ENCODE data around the gene AKAP8L. TPM values are rescaled to one million over a fixed set of nuclear protein-coding genes. Genes with fewer than 3 reads are reported as not detected.
A peak's percentile ranks its signal among the peaks of the same experiment; 100 is the strongest.

The AKAP8L gene
- total RNA-seq, 2 experiments from 2014 or later, result 83.8 to 86.7 TPM

DNA sequence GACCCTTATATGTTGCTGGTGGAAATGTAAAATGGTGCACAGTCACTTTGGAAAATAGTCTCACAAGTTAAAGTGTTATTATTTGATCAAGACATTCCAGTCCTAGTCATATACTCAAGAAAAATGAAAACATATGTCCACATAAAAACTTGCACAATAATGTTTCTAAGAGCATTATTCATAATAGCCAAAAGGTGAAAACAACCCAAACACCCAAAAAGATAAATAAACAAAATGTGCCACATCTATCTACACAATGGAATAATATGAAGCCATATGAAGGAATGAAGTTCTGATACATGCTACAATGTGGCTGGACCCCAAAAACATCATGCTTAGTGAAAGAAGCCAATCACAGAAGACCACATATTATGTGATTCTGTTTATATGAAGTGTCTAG is 24.8 kb downstream of the AKAP8L start:
- DNase-seq, result no peak

DNA sequence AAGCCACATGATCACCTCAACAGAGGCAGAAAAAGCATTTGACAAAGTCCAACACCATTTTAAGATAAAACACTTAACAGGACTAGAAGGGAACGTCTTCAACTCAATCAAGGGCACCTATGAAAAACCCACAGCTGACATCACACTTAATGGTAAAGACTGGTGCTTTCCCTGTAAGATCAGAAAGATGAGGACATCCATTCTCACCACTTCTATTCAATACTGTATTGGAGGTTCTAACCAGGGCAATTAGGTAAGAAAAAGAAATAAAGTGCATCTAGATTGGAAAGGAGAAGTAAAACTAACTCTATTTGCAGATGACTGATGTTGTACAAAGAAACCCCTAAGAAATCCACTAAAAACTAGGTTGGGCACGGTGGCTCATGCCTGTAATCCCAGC is 28.0 kb downstream of the AKAP8L start:
- Mint-ChIP-seq H3K27ac (no peak overlapping the region), H3K27me3 (ENCODE audit: low read depth) (no peaks in the 10 kb centered on the region), H3K9me3 (ENCODE audit: insufficient read depth) (no peaks in the 10 kb centered on the region), H3K4me1 (ENCODE audit: low read depth) (no peaks in the 10 kb centered on the region), H3K4me3 (no peak overlapping the region), H3K36me3 (ENCODE audit: low read depth) (peaks cover 42% of the 10 kb centered on the region)
- no peak for DNase-seq
- ATAC-seq, result no peak
- POLR2A ChIA-PET, result no interaction called here
- CTCF ChIA-PET, result no interaction called here

More for the DNA sequence above, 24.8 kb downstream of the AKAP8L start:
- H3K4me1 Mint-ChIP-seq (ENCODE audit: low read depth), result peaks cover 2% of the 10 kb centered on the region
- H3K4me3 Mint-ChIP-seq, result no peak overlapping the region
- CTCF ChIA-PET, result interaction anchor here (1.2 to 1.5 kb wide), 2 partner anchors 10 to 25 kb away, joined by 4 to 8 read pairs; partner anchors contain the start of gene AKAP8L
- POLR2A ChIA-PET, result interaction anchor here (0.6 kb wide), 1 partner anchor 8 kb away, joined by 6 read pairs; no protein-coding TSS in a partner anchor
- peaks cover 63% of the 10 kb centered on the region for H3K36me3 Mint-ChIP-seq (ENCODE audit: low read depth)
- no peak for ATAC-seq
- no peaks in the 10 kb centered on the region for H3K9me3 Mint-ChIP-seq (ENCODE audit: insufficient read depth)
- no peak overlapping the region for H3K27ac Mint-ChIP-seq
- no peaks in the 10 kb centered on the region for H3K27me3 Mint-ChIP-seq (ENCODE audit: low read depth)

DNA sequence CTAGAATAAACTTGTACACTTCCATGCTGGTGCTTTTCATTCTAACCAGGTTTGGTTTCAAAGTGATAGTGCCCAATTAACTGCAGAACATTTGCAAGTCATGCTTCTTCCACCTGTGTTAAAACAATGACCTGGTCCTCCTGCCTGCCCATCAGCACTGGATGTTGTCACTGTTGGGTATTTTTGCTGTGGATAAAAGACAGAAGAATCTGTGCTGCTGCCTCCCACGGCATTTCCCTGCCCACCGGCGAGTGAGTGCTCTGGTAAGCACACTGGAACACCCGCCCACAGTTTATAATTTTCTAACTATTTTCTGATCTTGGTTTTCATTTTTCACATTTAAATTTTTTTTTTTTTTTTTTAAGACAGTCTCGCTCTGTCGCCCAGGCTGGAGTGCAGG is 36.9 kb downstream of the AKAP8L start:
- no peaks in the 10 kb centered on the region for H3K27me3 Mint-ChIP-seq (ENCODE audit: low read depth)
- peak overlapping the region; percentile 3 for H3K27ac Mint-ChIP-seq
- ChIA-PET POLR2A (no interaction called here), CTCF (interaction anchor here (0.9 kb wide), 1 partner anchor 38 kb away, joined by 3 read pairs; no protein-coding TSS in a partner anchor)
- peaks cover 29% of the 10 kb centered on the region for H3K4me1 Mint-ChIP-seq (ENCODE audit: low read depth)
- DNase-seq (no peak), ATAC-seq (no peak)
- peaks cover 30% of the 10 kb centered on the region for H3K36me3 Mint-ChIP-seq (ENCODE audit: low read depth)
- H3K4me3 Mint-ChIP-seq, result no peak overlapping the region
- H3K9me3 Mint-ChIP-seq (ENCODE audit: insufficient read depth), result no peaks in the 10 kb centered on the region

DNA sequence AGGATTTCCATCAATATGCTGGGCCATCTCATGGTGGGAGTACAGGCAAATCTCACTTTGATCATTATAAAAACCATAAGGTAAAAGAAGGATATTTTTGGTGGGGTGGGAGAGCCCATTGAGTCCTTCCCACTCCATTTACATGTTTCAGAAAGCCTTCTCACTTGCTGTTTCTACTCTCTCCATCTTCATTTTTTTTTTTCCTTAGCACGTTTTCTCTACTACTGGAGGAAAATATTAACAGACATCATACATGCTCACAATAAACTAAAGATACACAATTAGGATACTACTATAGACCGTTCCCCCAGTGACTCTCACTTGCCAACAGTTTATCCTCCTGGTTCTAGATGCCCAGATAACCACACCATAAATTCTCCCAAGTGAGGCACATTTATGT is 37.4 kb downstream of the AKAP8L start:
- no peaks in the 10 kb centered on the region for H3K27me3 Mint-ChIP-seq (ENCODE audit: low read depth)
- H3K36me3 Mint-ChIP-seq (ENCODE audit: low read depth), result peaks cover 31% of the 10 kb centered on the region
- ChIA-PET POLR2A (no interaction called here), CTCF (no interaction called here)
- H3K27ac Mint-ChIP-seq, result peak overlapping the region; percentile 3
- no peak for ATAC-seq
- H3K4me1 Mint-ChIP-seq (ENCODE audit: low read depth), result peaks cover 33% of the 10 kb centered on the region
- DNase-seq, result no peak
- H3K4me3 Mint-ChIP-seq, result no peak overlapping the region
- no peaks in the 10 kb centered on the region for H3K9me3 Mint-ChIP-seq (ENCODE audit: insufficient read depth)

DNA sequence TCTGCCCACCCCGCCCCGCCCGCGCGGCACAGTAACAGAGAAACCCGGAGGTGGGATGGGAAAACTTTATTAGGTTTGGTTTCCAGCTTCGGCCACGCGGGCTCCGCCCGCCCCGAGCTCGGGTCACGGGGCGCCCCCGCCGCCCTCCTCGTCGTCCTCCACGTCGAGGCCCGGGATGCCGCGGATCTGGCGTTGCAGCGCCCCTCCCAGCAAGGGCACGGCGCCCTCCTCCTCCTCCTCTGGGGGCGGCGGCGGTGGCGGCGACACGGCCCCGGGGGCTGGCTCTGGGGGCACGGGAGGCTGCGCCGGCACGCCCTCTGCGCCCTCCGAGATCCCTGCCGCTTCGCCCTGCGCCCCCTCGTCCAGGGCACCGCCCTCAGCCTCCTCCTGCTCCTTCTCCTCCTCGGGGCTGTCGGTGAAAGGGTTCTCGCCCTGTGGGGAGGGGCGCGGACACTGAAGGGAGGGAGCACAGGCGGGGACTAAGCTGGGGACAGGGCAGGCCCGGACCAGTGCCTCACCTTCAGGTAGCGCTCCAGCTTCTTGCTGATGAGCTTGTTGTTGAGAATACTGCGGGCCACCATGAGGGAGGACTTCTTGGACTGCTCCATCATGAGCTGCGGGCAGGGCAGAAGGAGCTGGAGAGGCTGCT is 38.7 kb downstream of the AKAP8L start:
- Mint-ChIP-seq H3K4me1 (ENCODE audit: low read depth) (peaks cover 35% of the 10 kb centered on the region), H3K9me3 (ENCODE audit: insufficient read depth) (no peaks in the 10 kb centered on the region)

DNA sequence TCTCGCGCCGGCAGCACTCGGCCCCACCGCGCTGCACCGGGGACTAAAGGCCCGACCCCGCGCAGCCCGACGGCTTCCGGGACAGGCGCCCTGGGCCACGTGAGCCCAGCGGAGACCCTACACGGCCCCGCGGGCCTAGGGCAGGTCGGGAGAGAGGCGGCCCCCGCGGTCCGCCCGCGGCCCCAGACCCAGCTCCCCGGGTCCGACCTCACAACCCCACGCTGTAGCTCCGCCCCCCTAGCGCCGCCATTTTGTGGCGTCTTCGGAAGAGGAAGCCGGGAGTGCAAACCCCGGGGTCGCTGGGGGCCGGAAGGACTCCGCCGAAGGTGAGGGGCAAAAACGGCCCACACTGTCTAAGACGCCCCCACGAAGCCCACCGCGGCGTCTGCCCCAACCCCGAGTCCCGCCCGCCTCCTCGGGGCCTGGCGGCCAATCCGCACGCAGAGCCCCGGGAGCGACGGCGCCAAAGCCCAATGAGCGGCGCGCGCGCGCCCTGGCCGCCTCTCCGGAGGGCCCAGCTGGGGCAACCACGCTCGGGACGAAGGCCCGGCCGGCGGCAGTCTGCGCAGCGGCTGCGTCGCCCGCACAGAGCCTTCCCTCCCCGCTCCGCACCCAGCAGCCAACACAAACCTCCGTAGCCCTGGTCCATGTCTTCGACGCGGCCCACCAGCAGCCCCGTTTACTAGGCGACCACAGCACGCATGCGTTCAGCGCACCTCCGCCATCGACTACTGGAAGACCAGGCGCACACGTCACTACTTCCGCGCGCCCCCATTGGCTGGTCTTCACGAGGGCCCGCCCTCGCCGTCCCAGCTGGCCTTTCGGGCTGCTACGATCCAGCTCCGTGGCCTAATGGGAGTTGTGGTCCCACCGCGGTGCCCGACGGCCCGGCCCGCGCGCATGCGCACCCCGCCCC is 39.4 kb downstream of the AKAP8L start, which contains the start of gene AKAP8:
Gene AKAP8 (minus strand): TSS at position 705 of the 916 bp plus-strand sequence. CDS start 56 bp downstream, at position 649.
- no peaks in the 10 kb centered on the region for H3K9me3 Mint-ChIP-seq (ENCODE audit: insufficient read depth)
- ATAC-seq (peak; percentile 88), DNase-seq (peak; percentile 98)
- H3K4me3 Mint-ChIP-seq, result peak within 1 kb of the TSS; percentile 96
- peak within 1 kb of the TSS; percentile 99 for H3K27ac Mint-ChIP-seq
- ChIA-PET POLR2A (interaction anchor here (0.5 to 3.6 kb wide), 20 partner anchors 10 to 858 kb away, joined by 3 to 44 read pairs (median 3); partner anchors contain the start of genes AKAP8L and BRD4), CTCF (interaction anchor here (0.9 to 6.5 kb wide), 14 partner anchors 17 to 202 kb away, joined by 3 to 53 read pairs (median 4); partner anchors contain the start of genes AKAP8L and BRD4)
- peaks cover 36% of the 10 kb centered on the region for H3K4me1 Mint-ChIP-seq (ENCODE audit: low read depth)
- H3K27me3 Mint-ChIP-seq (ENCODE audit: low read depth), result no peaks in the 10 kb centered on the region
- peaks cover 30% of the 10 kb centered on the region for H3K36me3 Mint-ChIP-seq (ENCODE audit: low read depth)

More for the DNA sequence above, 38.7 kb downstream of the AKAP8L start:
- Mint-ChIP-seq H3K27ac (peak overlapping the region; percentile 99), H3K27me3 (ENCODE audit: low read depth) (no peaks in the 10 kb centered on the region), H3K4me3 (peak overlapping the region; percentile 96), H3K36me3 (ENCODE audit: low read depth) (peaks cover 30% of the 10 kb centered on the region)
- ATAC-seq, result peak; percentile 43
- POLR2A ChIA-PET, result interaction anchor here (0.6 to 3.6 kb wide), 9 partner anchors 15 to 859 kb away, joined by 3 to 44 read pairs (median 3); partner anchors contain the start of gene AKAP8L
- CTCF ChIA-PET, result interaction anchor here (0.9 to 6.5 kb wide), 8 partner anchors 17 to 175 kb away, joined by 3 to 53 read pairs (median 4); partner anchors contain the start of gene AKAP8L
- no peak for DNase-seq

DNA sequence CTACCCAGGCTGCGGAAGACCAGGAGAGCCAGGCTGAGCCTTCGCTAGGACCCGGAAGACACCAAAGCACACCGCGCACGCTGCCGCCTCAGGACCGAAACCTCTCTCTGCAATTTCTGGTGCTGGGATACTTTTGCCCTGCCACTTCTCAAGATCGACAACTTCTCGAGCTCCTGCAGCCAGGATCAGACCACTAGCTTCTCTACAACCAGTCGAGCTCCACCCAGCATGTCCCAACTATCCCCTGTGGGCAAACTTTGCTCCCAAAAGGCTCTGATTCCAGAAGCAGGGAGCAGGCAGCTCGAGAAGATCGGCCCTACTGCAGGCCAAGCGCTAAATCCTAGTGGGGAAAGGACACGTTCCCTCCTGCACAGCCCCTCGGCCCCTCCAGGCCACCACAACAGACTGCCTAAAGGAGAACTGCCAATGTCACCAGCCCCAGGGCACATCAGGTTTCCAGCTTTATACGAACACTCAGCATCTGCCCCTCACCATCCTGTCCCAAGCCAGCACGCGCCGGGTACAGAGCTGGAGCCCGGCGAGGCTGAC is 40.2 kb downstream of the AKAP8L start:
- no peaks in the 10 kb centered on the region for H3K27me3 Mint-ChIP-seq (ENCODE audit: low read depth)
- DNase-seq (peak; percentile 69), ATAC-seq (peak; percentile 25)
- peaks cover 38% of the 10 kb centered on the region for H3K4me1 Mint-ChIP-seq (ENCODE audit: low read depth)
- ChIA-PET POLR2A (interaction anchor here (0.6 to 3.6 kb wide), 14 partner anchors 11 to 177 kb away, joined by 3 to 44 read pairs (median 4); partner anchors contain the start of genes AKAP8L and BRD4), CTCF (interaction anchor here (1.3 to 6.5 kb wide), 8 partner anchors 39 to 201 kb away, joined by 3 to 53 read pairs (median 6); partner anchors contain the start of genes AKAP8L and BRD4)
- peak overlapping the region; percentile 96 for H3K4me3 Mint-ChIP-seq
- H3K36me3 Mint-ChIP-seq (ENCODE audit: low read depth), result peaks cover 33% of the 10 kb centered on the region
- H3K27ac Mint-ChIP-seq, result peak overlapping the region; percentile 99
- H3K9me3 Mint-ChIP-seq (ENCODE audit: insufficient read depth), result no peaks in the 10 kb centered on the region

DNA sequence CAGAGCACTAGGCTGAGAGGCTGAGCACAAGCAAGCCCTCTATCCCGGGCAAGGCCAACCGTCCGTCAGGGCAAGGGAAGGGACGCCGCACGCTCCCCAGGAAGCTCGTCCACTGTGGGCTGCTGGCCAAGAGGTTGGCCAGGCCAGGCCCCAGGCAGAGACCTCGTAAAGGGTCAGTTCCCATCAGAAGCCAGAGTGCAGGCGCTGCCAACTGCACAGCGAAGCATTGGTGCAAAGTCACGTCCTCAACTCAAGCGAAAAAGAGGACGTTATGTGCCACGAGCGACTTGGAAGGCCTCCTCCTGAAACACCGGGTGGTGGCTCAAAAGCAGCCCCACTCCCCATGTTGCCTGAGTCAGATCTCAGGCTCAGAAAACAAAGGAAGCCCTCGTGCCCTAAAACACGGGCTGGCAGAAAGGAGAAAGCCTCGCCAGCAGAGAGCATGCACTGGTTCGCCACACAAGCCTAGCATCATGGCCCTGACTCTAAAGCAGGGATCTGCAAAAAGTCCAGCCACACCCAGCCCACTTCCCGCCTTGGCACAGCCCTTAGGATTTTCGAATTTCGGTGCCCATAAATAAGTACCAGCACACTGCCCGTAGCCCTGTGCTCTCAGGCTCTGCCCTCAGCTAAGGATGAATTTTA is 43.9 kb downstream of the AKAP8L start:
- Mint-ChIP-seq H3K4me3 (no peak overlapping the region), H3K27me3 (ENCODE audit: low read depth) (no peaks in the 10 kb centered on the region), H3K36me3 (ENCODE audit: low read depth) (peaks cover 49% of the 10 kb centered on the region), H3K4me1 (ENCODE audit: low read depth) (peaks cover 22% of the 10 kb centered on the region), H3K27ac (peak overlapping the region; percentile 25), H3K9me3 (ENCODE audit: insufficient read depth) (no peaks in the 10 kb centered on the region)
- ATAC-seq (no peak), DNase-seq (no peak)
- ChIA-PET POLR2A (no interaction called here), CTCF (interaction anchor here (6.5 kb wide), 1 partner anchor 45 kb away, joined by 53 read pairs; the partner anchor contains the start of gene AKAP8L)

DNA sequence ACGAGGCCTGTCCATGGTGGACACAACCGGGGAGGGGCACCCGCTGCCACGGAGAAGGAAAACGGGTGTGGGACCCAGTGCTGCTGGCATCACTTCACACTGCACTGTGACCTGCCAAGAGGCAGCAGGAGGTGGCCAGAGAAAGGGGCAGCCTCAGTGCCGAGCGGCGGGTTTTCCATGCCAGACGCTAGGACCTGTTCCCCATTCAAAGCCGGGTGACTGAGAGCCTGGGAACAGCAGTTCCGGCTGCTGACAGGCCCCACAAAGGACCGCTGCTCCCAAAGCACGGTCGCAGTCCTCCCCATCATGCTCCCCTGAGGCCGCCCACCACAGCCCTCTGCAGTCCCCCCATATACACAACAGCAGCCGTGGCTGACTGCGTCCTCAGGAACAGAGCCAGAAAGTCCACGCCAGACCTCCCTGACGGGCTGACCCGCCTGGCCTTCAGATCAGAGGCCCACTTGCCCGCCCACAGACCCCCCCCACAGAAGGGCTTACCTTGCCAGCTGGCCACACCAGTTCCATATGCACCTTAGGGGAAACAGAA is 44.6 kb downstream of the AKAP8L start:
- peaks cover 22% of the 10 kb centered on the region for H3K4me1 Mint-ChIP-seq (ENCODE audit: low read depth)
- no peak overlapping the region for H3K4me3 Mint-ChIP-seq
- H3K9me3 Mint-ChIP-seq (ENCODE audit: insufficient read depth), result no peaks in the 10 kb centered on the region
- peaks cover 50% of the 10 kb centered on the region for H3K36me3 Mint-ChIP-seq (ENCODE audit: low read depth)
- POLR2A ChIA-PET, result no interaction called here
- H3K27me3 Mint-ChIP-seq (ENCODE audit: low read depth), result no peaks in the 10 kb centered on the region
- DNase-seq (no peak), ATAC-seq (no peak)
- CTCF ChIA-PET, result no interaction called here
- no peak overlapping the region for H3K27ac Mint-ChIP-seq

DNA sequence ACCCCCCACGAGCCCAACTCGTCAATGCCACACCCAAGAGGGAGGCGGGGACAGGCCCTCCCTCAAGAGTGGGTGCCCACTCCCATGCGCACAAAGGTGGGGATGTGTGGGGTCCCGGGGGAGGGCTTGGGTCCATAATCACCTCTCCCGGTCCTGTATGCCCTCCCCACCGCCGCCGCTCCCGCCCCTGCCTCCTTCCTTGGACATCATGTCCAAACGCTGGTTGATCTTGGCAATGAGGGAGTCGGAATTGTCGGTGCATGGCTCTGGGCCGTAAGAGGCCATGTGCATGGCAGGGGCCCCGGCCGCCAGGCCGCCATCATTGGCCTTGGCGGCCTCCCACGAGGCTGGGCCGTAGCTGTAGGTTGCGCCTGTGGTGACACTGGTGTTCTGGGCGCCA is 45.1 kb downstream of the AKAP8L start:
- Mint-ChIP-seq H3K4me3 (no peak overlapping the region), H3K36me3 (ENCODE audit: low read depth) (peaks cover 53% of the 10 kb centered on the region), H3K4me1 (ENCODE audit: low read depth) (peaks cover 22% of the 10 kb centered on the region), H3K27me3 (ENCODE audit: low read depth) (no peaks in the 10 kb centered on the region), H3K9me3 (ENCODE audit: insufficient read depth) (no peaks in the 10 kb centered on the region), H3K27ac (no peak overlapping the region)
- POLR2A ChIA-PET, result no interaction called here
- DNase-seq (no peak), ATAC-seq (no peak)
- CTCF ChIA-PET, result no interaction called here

DNA sequence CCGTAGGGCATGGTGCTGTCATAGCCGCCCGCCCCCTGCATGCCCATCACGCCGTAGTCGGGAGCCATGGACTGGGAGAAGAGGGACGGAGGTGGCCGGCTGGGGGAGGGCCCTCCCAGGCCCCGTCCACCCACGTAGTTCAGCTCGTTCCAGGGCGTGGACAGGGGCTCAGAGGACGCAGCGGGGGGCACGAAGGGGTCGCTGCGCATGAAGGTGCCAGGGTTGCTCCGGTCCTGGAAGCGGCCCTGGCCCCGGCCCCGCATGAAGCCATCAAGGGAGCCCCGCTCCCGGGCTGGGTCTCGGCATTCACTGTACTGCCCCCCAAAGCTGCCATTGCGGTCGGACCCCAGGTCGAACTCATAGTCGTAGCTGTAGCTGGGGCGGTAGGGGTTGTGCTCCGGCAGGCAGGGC is 45.9 kb downstream of the AKAP8L start:
- CTCF ChIA-PET, result no interaction called here
- POLR2A ChIA-PET, result no interaction called here
- Mint-ChIP-seq H3K27me3 (ENCODE audit: low read depth) (no peaks in the 10 kb centered on the region), H3K27ac (no peak overlapping the region), H3K36me3 (ENCODE audit: low read depth) (peaks cover 48% of the 10 kb centered on the region), H3K9me3 (ENCODE audit: insufficient read depth) (no peaks in the 10 kb centered on the region), H3K4me1 (ENCODE audit: low read depth) (peaks cover 16% of the 10 kb centered on the region), H3K4me3 (no peak overlapping the region)
- ATAC-seq (no peak), DNase-seq (no peak)

All from activated CD8-positive, alpha-beta T cell treated with anti-CD3 and anti-CD28 coated beads, Interleukin-2, amount 10 ng/mL, durations not matched to agents 7 days and 5 days (primary cell).